Measurements from ENCODE around the gene NHLRC1.
"Not testable (repeated sequence)": the region's sequence is repeated elsewhere in the genome, so short reads cannot be mapped to it uniquely, and the experiment has no call there.

The NHLRC1 gene

GRCh38 chr6:18122128-18123093, at the start of gene NHLRC1:
Gene NHLRC1 (minus strand): TSS chr6:18122677. CDS start chr6:18122606, 71 bp downstream.
- peak; percentile 92 for DNase-seq

GRCh38 chr6:18171871-18172270, 49.4 kb upstream of the NHLRC1 start:
- peak; percentile 85 for DNase-seq

- no peak for DNase-seq
Measured at GRCh38 chr6:18168264-18168663, 45.8 kb upstream of the NHLRC1 start.

- peak; percentile 76 for DNase-seq
Measured at GRCh38 chr6:18166312-18167036, 44.0 kb upstream of the NHLRC1 start.

- peak; percentile 77 for DNase-seq
Measured at GRCh38 chr6:18165751-18166150, 43.3 kb upstream of the NHLRC1 start.

- DNase-seq, result no peak
Measured at GRCh38 chr6:18162401-18162800, 39.9 kb upstream of the NHLRC1 start.

- peak; percentile 32 for DNase-seq
Measured at GRCh38 chr6:18161431-18161830, 39.0 kb upstream of the NHLRC1 start.

GRCh38 chr6:18160911-18161310, 38.4 kb upstream of the NHLRC1 start:
- peak; percentile 82 for DNase-seq

GRCh38 chr6:18155864-18156421, 33.5 kb upstream of the NHLRC1 start:
- peak; percentile 54 for DNase-seq

- DNase-seq, result peak; percentile 99
Measured at GRCh38 chr6:18155150-18155863, 32.8 kb upstream of the NHLRC1 start, which contains the start of gene KDM1B. Gene KDM1B (plus strand): TSS chr6:18155422. CDS start chr6:18159896, 4,474 bp downstream.

- no peak for DNase-seq
Measured at GRCh38 chr6:18154507-18155149, 32.2 kb upstream of the NHLRC1 start, which contains the start of gene TPMT. Gene TPMT (minus strand): TSS chr6:18155077. CDS start chr6:18149127, 5,950 bp downstream.

GRCh38 chr6:18153311-18153703, 30.8 kb upstream of the NHLRC1 start:
- DNase-seq, result peak; percentile 39

GRCh38 chr6:18151801-18152200, 29.3 kb upstream of the NHLRC1 start:
- DNase-seq, result no peak

GRCh38 chr6:18151391-18151790, 28.9 kb upstream of the NHLRC1 start:
- DNase-seq, result not testable (repeated sequence)

GRCh38 chr6:18148304-18149025, 26.0 kb upstream of the NHLRC1 start:
- DNase-seq, result peak; percentile 93

GRCh38 chr6:18147616-18148015, 25.1 kb upstream of the NHLRC1 start:
- DNase-seq, result no peak

GRCh38 chr6:18147160-18147559, 24.7 kb upstream of the NHLRC1 start:
- peak; percentile 26 for DNase-seq

GRCh38 chr6:18142591-18142861, 20.0 kb upstream of the NHLRC1 start:
- DNase-seq, result no peak

GRCh38 chr6:18141805-18142590, 19.5 kb upstream of the NHLRC1 start:
- DNase-seq, result no peak

- DNase-seq, result no peak
Measured at GRCh38 chr6:18139935-18140621, 17.6 kb upstream of the NHLRC1 start.
